Measurements from ENCODE around the gene CBFB. TPM values are rescaled to one million over a fixed set of nuclear protein-coding genes. Genes with fewer than 3 reads are reported as not detected.

The CBFB gene
- total and polyA plus RNA-seq, 5 experiments from 2014 or later, result 61.2 to 95.0 (median 79.8) TPM

DNA sequence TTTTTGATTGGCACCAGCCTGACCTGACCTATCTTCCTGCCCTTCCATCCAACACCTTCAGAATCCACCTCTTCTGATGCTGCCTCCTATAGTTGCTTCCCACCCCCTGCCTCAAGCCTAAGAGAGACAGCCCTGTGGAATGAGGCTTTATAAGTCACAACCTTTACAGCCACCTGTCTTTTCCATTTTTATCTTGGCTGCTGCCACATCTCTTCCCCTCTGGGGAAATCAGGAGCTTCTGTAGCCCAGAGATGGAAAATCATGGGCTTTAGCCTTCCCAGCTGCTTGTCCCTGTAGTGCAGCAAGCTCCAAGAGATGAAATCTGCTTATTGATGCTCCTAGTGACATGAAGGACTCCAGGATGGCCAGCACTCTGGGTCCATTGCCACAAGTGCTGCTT, 99.5 kb downstream of the CBFB start:
- peaks cover 0 to 7% (median 0%) of the 10 kb centered on the region in 4 donors for H3K4me1 Mint-ChIP-seq
- peak overlapping the region in 1 of 10 donors; percentile 15 for H3K27ac Mint-ChIP-seq
- H3K4me3 Mint-ChIP-seq, result no peak overlapping the region
- ATAC-seq, result no peak
- peaks cover 11 to 87% (median 26%) of the 10 kb centered on the region in 3 donors for H3K36me3 Mint-ChIP-seq
- no peaks in the 10 kb centered on the region for H3K9me3 Mint-ChIP-seq
- no peaks in the 10 kb centered on the region for H3K27me3 Mint-ChIP-seq
- DNase-seq, result no peak
- POLR2A ChIA-PET, result no interaction called here

DNA sequence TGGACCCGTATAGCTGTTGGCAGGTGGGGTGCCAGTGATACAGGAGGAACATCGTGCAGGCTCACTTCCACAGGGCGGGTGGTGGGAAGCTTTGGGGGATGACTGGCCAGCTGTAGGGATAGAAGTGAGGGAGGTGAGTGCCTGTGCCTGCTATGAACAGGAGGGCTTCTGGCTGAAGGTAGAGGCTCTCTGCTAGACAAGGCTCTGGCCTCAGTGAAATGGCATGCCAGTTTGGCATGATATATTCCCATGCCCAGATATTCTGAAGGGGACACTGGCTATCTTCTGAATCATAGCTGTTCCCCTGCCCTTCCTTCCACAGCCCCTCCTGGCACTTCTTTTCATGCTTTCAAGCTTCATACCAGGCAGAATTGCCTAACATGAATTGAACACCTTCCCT, 99.9 kb downstream of the CBFB start:
- ATAC-seq, result no peak
- no peak overlapping the region for H3K27ac Mint-ChIP-seq
- POLR2A ChIA-PET, result interaction anchor here (0.6 kb wide), 1 partner anchor 12 kb away, joined by 3 read pairs; no protein-coding TSS in a partner anchor
- H3K36me3 Mint-ChIP-seq, result peaks cover 11 to 87% (median 24%) of the 10 kb centered on the region in 3 donors
- H3K9me3 Mint-ChIP-seq, result no peaks in the 10 kb centered on the region
- peaks cover 0 to 7% (median 0%) of the 10 kb centered on the region in 4 donors for H3K4me1 Mint-ChIP-seq
- no peak overlapping the region for H3K4me3 Mint-ChIP-seq
- DNase-seq, result no peak
- no peaks in the 10 kb centered on the region for H3K27me3 Mint-ChIP-seq

DNA sequence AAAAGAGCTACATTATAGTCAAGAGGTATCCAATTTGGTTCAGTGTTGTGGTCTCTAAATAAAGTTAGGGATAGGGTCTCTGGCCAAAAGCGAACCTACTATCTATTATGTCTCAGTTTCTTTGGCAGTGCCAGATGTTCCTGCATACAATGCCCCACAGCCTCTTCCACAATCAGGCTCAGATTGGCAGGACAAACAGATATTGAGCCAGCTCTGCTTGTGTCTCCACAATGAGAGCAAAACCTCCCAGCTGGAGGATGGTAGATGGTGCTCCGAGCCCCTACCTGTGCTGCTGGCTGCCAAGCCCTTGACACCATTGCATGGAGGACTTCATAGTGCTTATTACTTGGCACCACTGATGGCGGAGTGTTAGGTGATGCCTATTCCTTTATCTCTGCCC, 100.5 kb downstream of the CBFB start:
- POLR2A ChIA-PET, result interaction anchor here (0.6 kb wide), 1 partner anchor 11 kb away, joined by 3 read pairs; no protein-coding TSS in a partner anchor
- Mint-ChIP-seq H3K36me3 (peaks cover 11 to 87% (median 28%) of the 10 kb centered on the region in 3 donors), H3K27me3 (no peaks in the 10 kb centered on the region), H3K4me3 (no peak overlapping the region), H3K4me1 (peaks cover 0 to 7% (median 0%) of the 10 kb centered on the region in 4 donors), H3K9me3 (no peaks in the 10 kb centered on the region), H3K27ac (no peak overlapping the region)
- ATAC-seq (no peak), DNase-seq (no peak)

DNA sequence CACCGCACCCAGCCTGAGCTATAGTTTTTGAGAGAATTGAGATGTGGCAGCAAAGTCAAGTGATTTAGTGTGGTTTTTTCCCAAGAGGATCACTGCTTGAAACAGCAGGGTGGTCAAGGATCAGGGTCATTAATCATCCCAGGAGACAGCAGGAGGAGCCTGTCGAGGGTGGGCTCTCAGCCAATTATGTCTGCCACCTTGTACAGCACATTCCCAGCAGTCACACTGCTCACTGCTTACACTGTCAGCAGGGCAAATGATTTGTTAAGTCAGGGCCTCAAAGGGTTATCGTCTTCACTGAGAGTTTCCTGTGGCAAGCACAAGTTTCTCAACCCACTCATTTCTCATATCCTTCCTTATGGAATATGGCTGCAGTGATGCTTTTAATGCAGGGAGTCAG, 108.7 kb downstream of the CBFB start:
- Mint-ChIP-seq H3K27me3 (no peaks in the 10 kb centered on the region), H3K9me3 (no peaks in the 10 kb centered on the region), H3K36me3 (peaks cover 0 to 93% (median 60%) of the 10 kb centered on the region in 3 donors), H3K27ac (no peak overlapping the region), H3K4me3 (no peak overlapping the region), H3K4me1 (no peaks in the 10 kb centered on the region)
- ATAC-seq, result no peak
- no peak for DNase-seq
- POLR2A ChIA-PET, result no interaction called here

- DNase-seq, result no peak
- no peaks in the 10 kb centered on the region for H3K4me1 Mint-ChIP-seq
- no peak overlapping the region for H3K4me3 Mint-ChIP-seq
- H3K9me3 Mint-ChIP-seq, result no peaks in the 10 kb centered on the region
- peaks cover 0 to 3% (median 0%) of the 10 kb centered on the region in 5 donors for H3K27me3 Mint-ChIP-seq
- H3K27ac Mint-ChIP-seq, result no peak overlapping the region
- POLR2A ChIA-PET, result no interaction called here
- H3K36me3 Mint-ChIP-seq, result peaks cover 3 to 94% (median 72%) of the 10 kb centered on the region in 3 donors
- ATAC-seq, result no peak
Measured at GRCh38 chr16:67141391-67141790, 112.4 kb downstream of the CBFB start.

DNA sequence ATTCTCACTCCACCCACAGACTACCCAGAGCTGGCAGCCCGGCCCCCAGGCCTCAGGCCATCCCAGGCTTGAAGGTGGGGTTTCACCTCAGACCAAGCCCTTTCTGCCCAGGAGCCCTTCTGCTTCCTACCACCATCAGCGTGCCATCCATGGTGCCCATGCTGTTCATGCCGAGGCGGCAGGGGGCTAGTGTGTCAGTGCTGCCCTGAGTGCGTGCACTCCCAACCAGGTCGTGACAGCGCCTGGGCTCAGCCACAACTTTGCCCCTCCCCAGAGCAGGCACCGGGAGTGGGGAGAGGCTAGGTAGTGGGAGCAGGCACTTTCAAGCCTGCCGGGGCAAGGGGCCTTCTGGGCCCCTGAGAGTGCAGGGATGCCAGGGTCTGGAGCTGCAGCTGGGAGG, 113.4 kb downstream of the CBFB start:
- H3K27ac Mint-ChIP-seq, result no peak overlapping the region
- POLR2A ChIA-PET, result no interaction called here
- no peaks in the 10 kb centered on the region for H3K9me3 Mint-ChIP-seq
- no peak for DNase-seq
- peaks cover 0 to 3% (median 0%) of the 10 kb centered on the region in 5 donors for H3K27me3 Mint-ChIP-seq
- H3K4me3 Mint-ChIP-seq, result no peak overlapping the region
- no peaks in the 10 kb centered on the region for H3K4me1 Mint-ChIP-seq
- ATAC-seq, result no peak
- H3K36me3 Mint-ChIP-seq, result peaks cover 3 to 94% (median 76%) of the 10 kb centered on the region in 3 donors

DNA sequence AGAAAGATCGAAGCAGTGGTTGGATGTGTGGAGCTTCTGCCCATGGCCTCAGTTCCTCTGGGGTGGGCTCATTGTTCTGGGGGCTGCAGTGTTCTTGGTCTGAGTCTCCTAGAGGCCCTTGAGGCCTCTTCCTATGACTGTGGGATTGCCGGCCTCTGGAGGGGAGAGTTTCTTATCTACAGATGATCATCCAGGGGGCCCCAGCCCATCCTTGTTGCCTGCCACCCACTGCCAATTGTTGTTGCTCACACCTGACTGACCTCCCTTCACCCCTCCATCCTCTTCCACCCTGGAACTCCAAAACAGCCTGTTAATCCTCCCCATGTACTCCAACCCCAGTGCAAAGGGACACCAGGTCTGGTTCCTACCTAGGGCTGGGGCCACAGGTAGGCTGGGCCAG, 116.0 kb downstream of the CBFB start:
- peaks cover 0 to 2% (median 0%) of the 10 kb centered on the region in 4 donors for H3K4me1 Mint-ChIP-seq
- H3K9me3 Mint-ChIP-seq, result no peaks in the 10 kb centered on the region
- POLR2A ChIA-PET, result no interaction called here
- DNase-seq (no peak), ATAC-seq (no peak)
- peak overlapping the region in 2 of 10 donors; percentile 16 to 65 for H3K27ac Mint-ChIP-seq
- H3K27me3 Mint-ChIP-seq, result peaks cover 0 to 19% (median 9%) of the 10 kb centered on the region in 5 donors
- H3K36me3 Mint-ChIP-seq, result peaks cover 3 to 85% (median 73%) of the 10 kb centered on the region in 3 donors
- H3K4me3 Mint-ChIP-seq, result no peak overlapping the region

- peaks cover 3 to 77% (median 65%) of the 10 kb centered on the region in 3 donors for H3K36me3 Mint-ChIP-seq
- ATAC-seq, result no peak
- H3K27me3 Mint-ChIP-seq, result peaks cover 0 to 19% (median 9%) of the 10 kb centered on the region in 5 donors
- POLR2A ChIA-PET, result no interaction called here
- peaks cover 0 to 2% (median 0%) of the 10 kb centered on the region in 4 donors for H3K4me1 Mint-ChIP-seq
- no peak for DNase-seq
- peak overlapping the region in 1 of 10 donors; percentile 52 for H3K27ac Mint-ChIP-seq
- H3K4me3 Mint-ChIP-seq, result no peak overlapping the region
- H3K9me3 Mint-ChIP-seq, result no peaks in the 10 kb centered on the region
Measured at GRCh38 chr16:67145746-67146145, 116.8 kb downstream of the CBFB start.

- Mint-ChIP-seq H3K36me3 (peaks cover 3 to 67% (median 57%) of the 10 kb centered on the region in 3 donors), H3K27ac (no peak overlapping the region)
Measured at GRCh38 chr16:67146523-67147357, 117.8 kb downstream of the CBFB start.

GRCh38 chr16:67147437-67148140, 118.6 kb downstream of the CBFB start:
- POLR2A ChIA-PET, result no interaction called here
- Mint-ChIP-seq H3K4me3 (no peak overlapping the region), H3K4me1 (peaks cover 3 to 6% (median 5%) of the 10 kb centered on the region in 4 donors), H3K27me3 (peaks cover 0 to 26% (median 9%) of the 10 kb centered on the region in 5 donors), H3K27ac (peak overlapping the region in 2 of 10 donors; percentile 7 to 20), H3K36me3 (peaks cover 3 to 60% (median 51%) of the 10 kb centered on the region in 3 donors), H3K9me3 (no peaks in the 10 kb centered on the region)
- ATAC-seq (no peak), DNase-seq (no peak)

More at GRCh38 chr16:67146523-67147357, 117.8 kb downstream of the CBFB start:
- DNase-seq (no peak), ATAC-seq (no peak)
- no peaks in the 10 kb centered on the region for H3K9me3 Mint-ChIP-seq
- H3K4me1 Mint-ChIP-seq, result peaks cover 3 to 5% (median 5%) of the 10 kb centered on the region in 4 donors
- no peak overlapping the region for H3K4me3 Mint-ChIP-seq
- H3K27me3 Mint-ChIP-seq, result peaks cover 0 to 26% (median 9%) of the 10 kb centered on the region in 5 donors
- POLR2A ChIA-PET, result no interaction called here

GRCh38 chr16:67148221-67148620, 119.3 kb downstream of the CBFB start:
- ATAC-seq (no peak), DNase-seq (no peak)
- H3K9me3 Mint-ChIP-seq, result no peaks in the 10 kb centered on the region
- peak overlapping the region in 2 of 10 donors; percentile 48 for H3K4me3 Mint-ChIP-seq
- H3K4me1 Mint-ChIP-seq, result peaks cover 5 to 12% (median 7%) of the 10 kb centered on the region in 4 donors
- POLR2A ChIA-PET, result no interaction called here
- peaks cover 3 to 54% (median 47%) of the 10 kb centered on the region in 3 donors for H3K36me3 Mint-ChIP-seq
- peaks cover 0 to 26% (median 13%) of the 10 kb centered on the region in 5 donors for H3K27me3 Mint-ChIP-seq
- H3K27ac Mint-ChIP-seq, result no peak overlapping the region

- peaks cover 0 to 49% (median 43%) of the 10 kb centered on the region in 3 donors for H3K36me3 Mint-ChIP-seq
- peak overlapping the region in 3 of 10 donors; percentile 8 to 53 (median 27) for H3K27ac Mint-ChIP-seq
- DNase-seq (no peak), ATAC-seq (no peak)
- no peaks in the 10 kb centered on the region for H3K9me3 Mint-ChIP-seq
- POLR2A ChIA-PET, result interaction anchor here (1.6 kb wide), 1 partner anchor 38 kb away, joined by 5 read pairs; the partner anchor contains the start of gene PHAF1
- peak overlapping the region in 7 of 10 donors; percentile 24 to 52 (median 48) for H3K4me3 Mint-ChIP-seq
- H3K27me3 Mint-ChIP-seq, result peaks cover 0 to 23% (median 13%) of the 10 kb centered on the region in 5 donors
- H3K4me1 Mint-ChIP-seq, result peaks cover 5 to 15% (median 8%) of the 10 kb centered on the region in 4 donors
Measured at GRCh38 chr16:67148656-67149275, 119.8 kb downstream of the CBFB start.
